SU-DHL-6 (cell line): Measurements from ENCODE around the gene UNC13C.

Experiments used
- EZH2phosphoT487 ChIP-seq: fragments of 200-600 bp; sonication (generic), shearing (Covaris generic); conservative IDR thresholded peaks from 2 replicates; pipeline ENCODE4 v1.6.1; 2018; ENCODE audit warnings: mild to moderate bottlenecking, antibody characterized with exemption, low read length, moderate library complexity, mixed read lengths
- TF ChIP-seq, protein P1 (sequence below): fragments of 200-600 bp; sonication (generic); IDR thresholded peaks from one replicate; pipeline ENCODE4 v1.5.1; 2017; ENCODE audit warnings: antibody characterized with exemption, mild to moderate bottlenecking, low read length, moderate library complexity; ENCODE audit not compliant: insufficient read depth, poor library complexity, severe bottlenecking

DNA sequence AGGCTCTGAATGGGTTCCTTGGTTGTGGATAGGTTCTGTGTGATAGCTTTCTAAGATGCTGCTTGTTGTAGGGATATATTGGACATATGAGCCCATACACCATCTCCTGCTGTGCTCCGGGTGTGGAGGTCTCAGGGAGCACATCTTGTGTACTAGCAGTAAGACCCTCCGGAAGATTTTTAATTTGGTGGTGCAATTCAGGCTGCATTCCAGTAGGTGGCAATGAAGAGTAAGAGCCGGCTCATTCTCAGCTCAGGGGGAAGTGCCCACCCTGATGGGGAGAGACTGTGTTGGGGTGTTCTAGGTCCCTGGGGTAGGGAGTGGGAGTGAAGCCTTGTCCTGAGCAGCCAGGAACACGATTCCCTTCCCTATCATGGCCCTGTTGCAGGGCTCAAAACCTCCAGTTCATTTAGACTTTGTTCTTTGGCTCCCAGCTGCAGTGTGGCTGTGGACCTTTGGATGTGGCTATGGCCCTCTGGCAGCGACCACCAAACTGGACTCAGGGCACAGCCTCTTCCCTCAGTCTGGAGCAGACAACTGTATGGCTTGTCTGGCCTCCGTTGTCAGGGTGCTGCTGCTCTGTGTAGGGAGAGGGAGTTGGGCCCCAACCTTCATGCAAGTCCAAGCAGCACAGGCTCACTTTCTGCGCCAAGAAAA, 104.7 kb downstream of the UNC13C start:
- TF ChIP-seq, protein P1, sequence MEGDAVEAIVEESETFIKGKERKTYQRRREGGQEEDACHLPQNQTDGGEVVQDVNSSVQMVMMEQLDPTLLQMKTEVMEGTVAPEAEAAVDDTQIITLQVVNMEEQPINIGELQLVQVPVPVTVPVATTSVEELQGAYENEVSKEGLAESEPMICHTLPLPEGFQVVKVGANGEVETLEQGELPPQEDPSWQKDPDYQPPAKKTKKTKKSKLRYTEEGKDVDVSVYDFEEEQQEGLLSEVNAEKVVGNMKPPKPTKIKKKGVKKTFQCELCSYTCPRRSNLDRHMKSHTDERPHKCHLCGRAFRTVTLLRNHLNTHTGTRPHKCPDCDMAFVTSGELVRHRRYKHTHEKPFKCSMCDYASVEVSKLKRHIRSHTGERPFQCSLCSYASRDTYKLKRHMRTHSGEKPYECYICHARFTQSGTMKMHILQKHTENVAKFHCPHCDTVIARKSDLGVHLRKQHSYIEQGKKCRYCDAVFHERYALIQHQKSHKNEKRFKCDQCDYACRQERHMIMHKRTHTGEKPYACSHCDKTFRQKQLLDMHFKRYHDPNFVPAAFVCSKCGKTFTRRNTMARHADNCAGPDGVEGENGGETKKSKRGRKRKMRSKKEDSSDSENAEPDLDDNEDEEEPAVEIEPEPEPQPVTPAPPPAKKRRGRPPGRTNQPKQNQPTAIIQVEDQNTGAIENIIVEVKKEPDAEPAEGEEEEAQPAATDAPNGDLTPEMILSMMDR = peak; percentile 87
- no peak for TF ChIP-seq EZH2phosphoT487
